GM12891 (cell line): ENCODE measurements around the gene RALGPS1.

Experiments
- POLR2A ChIP-seq: IDR thresholded peaks from 2 replicates; pipeline ENCODE4 v1.6.1; 2011; ENCODE audit warnings: low read depth, low read length, control low read depth
- POLR2AphosphoS5 ChIP-seq: IDR thresholded peaks from 2 replicates; pipeline ENCODE4 v1.6.1; 2011; ENCODE audit warnings: low read depth, low read length, control low read depth
- SPI1 ChIP-seq: IDR thresholded peaks from 2 replicates; pipeline ENCODE4 v1.6.1; 2011; ENCODE audit warnings: low read depth, low read length, control low read depth
- TAF1 ChIP-seq: IDR thresholded peaks from 2 replicates; pipeline ENCODE4 v1.6.1; 2011; ENCODE audit warnings: low read depth, low read length, control low read depth

GRCh38 chr9:126999315-127000068 is 84.9 kb downstream of the RALGPS1 start:
- no peak for TF ChIP-seq POLR2AphosphoS5
- TF ChIP-seq POLR2A, result no peak
- TF ChIP-seq TAF1, result no peak
- no peak for TF ChIP-seq SPI1
